Measurements from ENCODE around the gene EGFLAM. TPM values are rescaled to one million over a fixed set of nuclear protein-coding genes. Genes with fewer than 3 reads are reported as not detected.
"Not testable (repeated sequence)": the region's sequence is repeated elsewhere in the genome, so short reads cannot be mapped to it uniquely, and the experiment has no call there.

The EGFLAM gene
- total RNA-seq, 2 experiments from 2014 or later = not detected

DNA sequence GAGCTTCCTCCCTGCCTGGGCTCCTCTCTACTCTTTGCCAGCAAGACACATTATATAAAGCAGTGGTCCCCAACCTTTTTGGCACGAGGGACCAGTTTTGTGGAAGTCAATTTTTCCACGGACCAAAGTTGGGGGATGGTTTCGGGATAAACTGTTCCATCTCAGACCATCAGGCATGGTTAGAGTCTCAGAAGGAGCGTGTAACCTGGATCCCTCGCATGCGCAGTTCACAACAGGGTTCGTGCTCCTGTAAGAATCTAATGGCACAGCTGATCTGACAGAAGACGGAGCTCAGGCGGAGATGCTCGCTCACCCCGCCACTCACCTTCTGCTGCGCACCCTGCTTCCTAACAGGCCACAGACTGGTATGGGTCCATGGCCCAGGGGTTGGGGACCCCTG is 155.3 kb downstream of the EGFLAM start:
- CTCF ChIA-PET = interaction anchor here (1.2 kb wide), 1 partner anchor 396 kb away, joined by 3 read pairs; no protein-coding TSS in a partner anchor
- Mint-ChIP-seq H3K36me3 (ENCODE audit: low read depth) (no peaks in the 10 kb centered on the region), H3K27ac (no peak overlapping the region), H3K9me3 (no peaks in the 10 kb centered on the region), H3K27me3 (peaks cover 13% of the 10 kb centered on the region), H3K4me3 (no peak overlapping the region), H3K4me1 (ENCODE audit: low read depth) (no peaks in the 10 kb centered on the region)
- ATAC-seq (no peak), DNase-seq (no peak)
- intact Hi-C loops (cut with micrococcal nuclease) = no loop called here
- TF ChIP-seq CTCF (IDR thresholded peaks at IDR 0.05) = no peak
- POLR2A ChIA-PET = no interaction called here

- Mint-ChIP-seq H3K4me3 (no peak overlapping the region), H3K36me3 (ENCODE audit: low read depth) (no peaks in the 10 kb centered on the region)
- POLR2A ChIA-PET = no interaction called here
These were observed 156.0 kb downstream of the EGFLAM start for GRCh38 chr5:38414348-38414747.

DNA sequence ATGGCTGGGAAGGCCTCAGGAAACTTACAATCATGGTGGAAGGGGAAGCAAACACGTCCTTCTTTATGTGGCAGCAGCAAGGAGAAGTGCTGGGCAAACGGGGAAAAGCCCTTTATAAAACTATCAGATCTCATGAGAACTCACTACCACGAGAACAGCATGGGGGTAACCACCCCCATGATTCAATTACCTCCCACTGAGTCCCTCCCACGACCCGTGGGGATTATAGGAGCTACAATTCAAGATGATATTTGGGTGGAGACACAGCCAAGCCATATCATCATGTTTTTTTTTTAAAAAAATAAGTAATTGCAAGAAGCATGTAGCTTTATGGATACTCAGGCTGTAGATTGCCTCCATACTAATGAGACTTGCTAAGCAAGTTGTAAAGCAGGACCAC is 157.4 kb downstream of the EGFLAM start:
- ATAC-seq; H3K4me1 Mint-ChIP-seq (ENCODE audit: low read depth); H3K4me3 Mint-ChIP-seq; DNase-seq; H3K27ac Mint-ChIP-seq; intact Hi-C loops (cut with micrococcal nuclease); POLR2A ChIA-PET; H3K36me3 Mint-ChIP-seq (ENCODE audit: low read depth); H3K9me3 Mint-ChIP-seq: not testable (repeated sequence)
- H3K27me3 Mint-ChIP-seq = peaks cover 13% of the 10 kb centered on the region
- CTCF ChIA-PET = interaction anchor here (4.0 kb wide), 1 partner anchor 26 kb away, joined by 12 read pairs; no protein-coding TSS in a partner anchor

More at GRCh38 chr5:38414348-38414747, 156.0 kb downstream of the EGFLAM start:
- no peaks in the 10 kb centered on the region for H3K4me1 Mint-ChIP-seq (ENCODE audit: low read depth)
- TF ChIP-seq CTCF (IDR thresholded peaks at IDR 0.05) = no peak
- no peak overlapping the region for H3K27ac Mint-ChIP-seq
- intact Hi-C loops (cut with micrococcal nuclease) = no loop called here
- H3K9me3 Mint-ChIP-seq = no peaks in the 10 kb centered on the region
- peaks cover 12% of the 10 kb centered on the region for H3K27me3 Mint-ChIP-seq
- CTCF ChIA-PET = interaction anchor here (1.2 kb wide), 1 partner anchor 395 kb away, joined by 3 read pairs; no protein-coding TSS in a partner anchor
- DNase-seq = no peak
- ATAC-seq = no peak

- no peaks in the 10 kb centered on the region for H3K36me3 Mint-ChIP-seq (ENCODE audit: low read depth)
- ChIA-PET POLR2A (no interaction called here), CTCF (interaction anchor here (4.0 to 7.5 kb wide), 2 partner anchors 24 to 391 kb away, joined by 12 to 60 read pairs; no protein-coding TSS in a partner anchor)
- DNase-seq (no peak), ATAC-seq (no peak)
- no peak overlapping the region for H3K4me3 Mint-ChIP-seq
- TF ChIP-seq CTCF (IDR thresholded peaks at IDR 0.05) = no peak
- H3K27ac Mint-ChIP-seq = no peak overlapping the region
- no peaks in the 10 kb centered on the region for H3K4me1 Mint-ChIP-seq (ENCODE audit: low read depth)
- no peaks in the 10 kb centered on the region for H3K9me3 Mint-ChIP-seq
- peaks cover 23% of the 10 kb centered on the region for H3K27me3 Mint-ChIP-seq
- intact Hi-C loops (cut with micrococcal nuclease) = no loop called here
These were observed 159.3 kb downstream of the EGFLAM start for GRCh38 chr5:38417658-38418017.

DNA sequence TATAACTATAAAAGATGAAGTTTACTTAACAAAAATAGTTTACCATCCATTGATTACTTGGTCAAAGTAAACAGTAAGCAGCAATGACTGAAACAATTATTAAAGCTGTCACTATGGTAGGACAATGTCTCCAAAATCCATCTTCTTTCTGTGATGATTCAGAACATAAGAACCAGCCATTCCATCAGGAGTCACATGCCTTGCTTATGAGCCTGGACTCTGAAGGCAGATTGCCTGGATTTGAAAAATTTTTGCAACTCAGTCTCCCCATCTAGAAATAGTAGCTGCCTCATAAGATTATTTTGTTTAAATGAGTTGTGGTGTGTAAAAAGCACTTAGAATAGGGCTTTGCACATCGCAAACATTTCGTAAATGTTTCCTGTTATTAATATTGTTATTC is 161.9 kb downstream of the EGFLAM start:
- no peak for TF ChIP-seq CTCF (IDR thresholded peaks at IDR 0.05)
- DNase-seq (no peak), ATAC-seq (no peak)
- Mint-ChIP-seq H3K27ac (no peak overlapping the region), H3K4me3 (no peak overlapping the region), H3K4me1 (ENCODE audit: low read depth) (no peaks in the 10 kb centered on the region), H3K27me3 (peaks cover 23% of the 10 kb centered on the region), H3K36me3 (ENCODE audit: low read depth) (no peaks in the 10 kb centered on the region), H3K9me3 (no peaks in the 10 kb centered on the region)
- intact Hi-C loops (cut with micrococcal nuclease) = no loop called here
- ChIA-PET CTCF (interaction anchor here (0.8 to 7.5 kb wide), 26 partner anchors 9 to 1153 kb away, joined by 3 to 60 read pairs (median 4); no protein-coding TSS in a partner anchor), POLR2A (no interaction called here)

Data from activated CD8-positive, alpha-beta T cell treated with anti-CD3 and anti-CD28 coated beads for 36 hours (primary cell).